ENCODE measurements around the gene TP73. TPM values are rescaled to one million over a fixed set of nuclear protein-coding genes. Genes with fewer than 3 reads are reported as not detected.

TP73 gene
- total and polyA plus RNA-seq, 2 donors (not counting 1 experiment from before 2014, with no cell fraction given), result 1.2 to 2.4 TPM

GRCh38 chr1:3729594-3730542 is 77.6 kb downstream of the TP73 start:
- WGBS (ENCODE audit: insufficient coverage), result 86% methylated on average over 27 of the region's 32 CpGs
- ChIA-PET POLR2A (no interaction called here), CTCF (interaction anchor here (0.9 to 2.2 kb wide), 3 partner anchors 8 to 239 kb away, joined by 3 to 7 read pairs (median 3); no protein-coding TSS in a partner anchor)
- H3K4me1 Mint-ChIP-seq, result no peaks in the 10 kb centered on the region
- H3K27me3 ChIP-seq (replicated peaks in 1 of 4; ENCODE audit: control extremely low read depth in 1 of 4, control insufficient read depth in 3 of 4, insufficient read depth in 4 of 4, low read length in 3 of 4), result no peaks in the 10 kb centered on the region
- no peak for ATAC-seq (ENCODE audit: low read depth)
- H3K27me3 Mint-ChIP-seq, result peaks cover 3% of the 10 kb centered on the region
- no peak overlapping the region for H3K27ac ChIP-seq (ENCODE audit: low read length in 2 of 2)
- H3K4me1 ChIP-seq (ENCODE audit: control insufficient read depth in 2 of 2, insufficient read depth in 2 of 2, low read length in 2 of 2), result no peaks in the 10 kb centered on the region
- peaks cover 0 to 3% (median 0%) of the 10 kb centered on the region in 3 donors for H3K9me3 ChIP-seq (ENCODE audit: control extremely low read depth in 1 of 3, control insufficient read depth in 2 of 3, insufficient read depth in 1 of 3, low read length in 2 of 3)
- H3K4me3 Mint-ChIP-seq, result no peak overlapping the region
- intact Hi-C loops (cut with micrococcal nuclease), result no loop called here
- TF ChIP-seq, protein P1, sequence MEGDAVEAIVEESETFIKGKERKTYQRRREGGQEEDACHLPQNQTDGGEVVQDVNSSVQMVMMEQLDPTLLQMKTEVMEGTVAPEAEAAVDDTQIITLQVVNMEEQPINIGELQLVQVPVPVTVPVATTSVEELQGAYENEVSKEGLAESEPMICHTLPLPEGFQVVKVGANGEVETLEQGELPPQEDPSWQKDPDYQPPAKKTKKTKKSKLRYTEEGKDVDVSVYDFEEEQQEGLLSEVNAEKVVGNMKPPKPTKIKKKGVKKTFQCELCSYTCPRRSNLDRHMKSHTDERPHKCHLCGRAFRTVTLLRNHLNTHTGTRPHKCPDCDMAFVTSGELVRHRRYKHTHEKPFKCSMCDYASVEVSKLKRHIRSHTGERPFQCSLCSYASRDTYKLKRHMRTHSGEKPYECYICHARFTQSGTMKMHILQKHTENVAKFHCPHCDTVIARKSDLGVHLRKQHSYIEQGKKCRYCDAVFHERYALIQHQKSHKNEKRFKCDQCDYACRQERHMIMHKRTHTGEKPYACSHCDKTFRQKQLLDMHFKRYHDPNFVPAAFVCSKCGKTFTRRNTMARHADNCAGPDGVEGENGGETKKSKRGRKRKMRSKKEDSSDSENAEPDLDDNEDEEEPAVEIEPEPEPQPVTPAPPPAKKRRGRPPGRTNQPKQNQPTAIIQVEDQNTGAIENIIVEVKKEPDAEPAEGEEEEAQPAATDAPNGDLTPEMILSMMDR (IDR thresholded peaks at IDR 0.05), result no peak
- no peak for TF ChIP-seq EZH2 (IDR thresholded peaks at IDR 0.05; ENCODE audit: borderline replicate concordance, insufficient read depth, low read depth, low read length, poor library complexity, severe bottlenecking)
- no peak for DNase-seq
- no peaks in the 10 kb centered on the region for H3K9me3 Mint-ChIP-seq (ENCODE audit: insufficient read depth)
- H3K4me2 ChIP-seq (replicated peaks; ENCODE audit: low read depth, low read length, poor library complexity, severe bottlenecking), result no peak overlapping the region
- no peak overlapping the region for H3K9ac ChIP-seq (ENCODE audit: low read length)
- H3K27ac Mint-ChIP-seq, result no peak overlapping the region
- no peaks in the 10 kb centered on the region for H4K20me1 ChIP-seq (ENCODE audit: control insufficient read depth, insufficient read depth, low read length, poor library complexity, severe bottlenecking)
- no peaks in the 10 kb centered on the region for H3K79me2 ChIP-seq (ENCODE audit: control insufficient read depth, insufficient read depth, low read length)
- H3K36me3 ChIP-seq (replicated peaks in 1 of 2; ENCODE audit: control extremely low read depth in 1 of 2, control insufficient read depth in 1 of 2, extremely low read depth in 1 of 2, insufficient read depth in 2 of 2, low read length in 1 of 2), result no peaks in the 10 kb centered on the region
- no peak overlapping the region for H3K4me3 ChIP-seq (ENCODE audit: control extremely low read depth in 1 of 5, extremely low read depth in 1 of 5, insufficient read depth in 1 of 5, low read depth in 2 of 5, low read length in 4 of 5)
- H2AFZ ChIP-seq (ENCODE audit: insufficient read depth, low read depth, low read length, poor library complexity, severe bottlenecking), result no peak overlapping the region

All from B cell (primary cell).